ENCODE data around the gene TSPAN18.
A peak's percentile ranks its signal among the peaks of the same experiment; 100 is the strongest.

The TSPAN18 gene

DNA sequence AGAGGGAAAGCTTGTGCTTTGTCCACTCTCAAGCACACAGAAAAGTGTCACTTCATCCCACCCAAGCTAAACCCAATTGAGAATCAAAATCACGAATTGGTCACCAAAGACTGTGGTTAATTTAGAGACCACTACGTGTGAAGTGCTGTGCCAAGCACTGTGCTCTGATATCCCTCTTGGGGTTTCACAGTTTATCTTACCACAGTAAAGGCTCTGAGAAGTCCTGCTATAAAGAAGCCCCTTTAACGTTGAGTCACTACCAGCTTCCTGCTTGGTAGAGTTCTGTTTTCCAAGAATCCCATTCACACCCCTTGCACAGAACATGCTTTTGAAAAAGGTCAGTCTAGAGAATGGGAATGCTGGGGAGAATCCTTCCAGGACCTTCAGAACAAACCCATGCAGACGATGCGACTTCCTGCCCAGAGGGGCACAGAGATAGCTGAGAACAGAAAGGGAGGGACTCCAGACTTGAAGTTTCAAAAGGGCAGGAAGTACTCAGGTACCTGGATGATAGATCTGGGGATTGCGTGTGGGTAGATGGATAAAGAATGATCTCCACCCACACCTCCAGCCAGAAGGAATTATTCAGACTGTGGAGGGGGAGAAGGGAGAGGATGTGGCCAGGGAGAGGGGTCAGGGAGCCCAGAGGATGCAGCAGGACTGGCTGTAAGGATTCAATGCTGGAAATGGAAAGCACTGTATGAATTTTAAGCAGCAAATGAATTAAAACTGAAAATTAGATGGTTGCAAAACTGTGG is 18.1 kb upstream of the TSPAN18 start:
- intact Hi-C loops (cut with DNase I): no loop called here
- no peak for DNase-seq

GRCh38 chr11:44709281-44709562 is 17.5 kb upstream of the TSPAN18 start:
- intact Hi-C loops (cut with DNase I): no loop called here
- no peak for DNase-seq

GRCh38 chr11:44709966-44710365 is 16.8 kb upstream of the TSPAN18 start:
- intact Hi-C loops (cut with DNase I): no loop called here
- no peak for DNase-seq

GRCh38 chr11:44711113-44711786 is 15.5 kb upstream of the TSPAN18 start:
- intact Hi-C loops (cut with DNase I): no loop called here
- no peak for DNase-seq

GRCh38 chr11:44711787-44712608 is 14.8 kb upstream of the TSPAN18 start:
- no peak for DNase-seq

DNA sequence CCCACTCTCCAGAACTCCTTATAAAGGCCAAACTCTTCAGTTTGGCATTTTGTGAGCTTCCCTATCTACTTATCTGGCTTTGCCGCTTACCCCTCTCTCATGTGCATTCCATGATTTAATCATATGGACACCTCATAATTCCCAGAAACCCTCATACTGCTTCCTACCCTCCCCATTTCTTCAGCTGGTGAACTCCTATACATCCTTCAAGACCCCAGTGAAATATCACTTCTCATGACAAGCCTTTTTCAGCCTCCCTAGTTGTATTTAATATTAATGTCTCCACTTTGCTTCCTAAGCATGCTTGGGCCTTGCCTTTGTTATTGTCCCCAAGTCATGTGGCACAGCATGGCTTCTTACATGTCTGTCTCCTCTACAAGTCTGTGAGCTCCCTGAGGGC is 13.7 kb upstream of the TSPAN18 start:
- DNase-seq: no peak
- intact Hi-C loops (cut with DNase I): no loop called here

More at GRCh38 chr11:44711787-44712608, 14.8 kb upstream of the TSPAN18 start:
- intact Hi-C loops (cut with DNase I): no loop called here

DNA sequence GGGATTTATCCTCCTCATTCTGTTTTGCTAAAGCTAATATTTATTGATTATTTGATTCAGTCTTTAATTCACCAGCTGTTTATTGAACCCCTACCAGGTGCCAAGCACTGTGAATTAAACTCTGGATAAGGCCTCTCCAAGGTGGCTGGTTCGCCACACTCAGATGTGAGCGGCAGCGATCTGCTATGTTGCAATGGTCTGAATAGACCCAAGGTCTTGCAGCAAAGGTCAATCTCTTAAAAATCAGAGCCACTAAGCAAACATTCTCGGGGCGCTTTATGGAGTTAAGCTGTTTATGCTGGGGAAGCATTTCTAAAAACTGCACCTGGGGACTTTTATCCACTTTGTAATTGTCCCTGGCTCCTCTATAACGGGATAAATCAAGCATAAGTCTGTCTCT is 10.5 kb upstream of the TSPAN18 start:
- DNase-seq: no peak
- intact Hi-C loops (cut with DNase I): no loop called here

DNA sequence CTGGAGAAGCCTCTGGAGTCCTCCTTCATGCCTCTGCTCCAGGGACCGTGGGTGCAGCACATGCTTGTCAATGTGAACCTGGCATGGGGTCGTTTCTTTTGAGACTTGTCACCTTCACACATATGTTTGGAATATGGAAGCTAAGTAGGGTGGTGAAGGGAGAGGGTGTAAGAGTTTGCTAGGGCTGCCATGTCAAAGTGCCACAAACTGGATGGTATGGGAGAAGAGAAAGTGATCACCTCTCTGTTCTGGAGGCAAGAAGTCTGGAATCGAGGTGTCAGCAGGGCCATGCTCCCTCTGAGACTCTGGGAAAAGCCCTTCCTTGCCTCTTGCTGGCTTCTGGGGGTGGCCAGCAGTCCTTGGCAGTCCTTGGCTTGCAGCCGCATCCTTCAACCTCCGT is 8.7 kb upstream of the TSPAN18 start:
- no peak for DNase-seq
- intact Hi-C loops (cut with DNase I): no loop called here

DNA sequence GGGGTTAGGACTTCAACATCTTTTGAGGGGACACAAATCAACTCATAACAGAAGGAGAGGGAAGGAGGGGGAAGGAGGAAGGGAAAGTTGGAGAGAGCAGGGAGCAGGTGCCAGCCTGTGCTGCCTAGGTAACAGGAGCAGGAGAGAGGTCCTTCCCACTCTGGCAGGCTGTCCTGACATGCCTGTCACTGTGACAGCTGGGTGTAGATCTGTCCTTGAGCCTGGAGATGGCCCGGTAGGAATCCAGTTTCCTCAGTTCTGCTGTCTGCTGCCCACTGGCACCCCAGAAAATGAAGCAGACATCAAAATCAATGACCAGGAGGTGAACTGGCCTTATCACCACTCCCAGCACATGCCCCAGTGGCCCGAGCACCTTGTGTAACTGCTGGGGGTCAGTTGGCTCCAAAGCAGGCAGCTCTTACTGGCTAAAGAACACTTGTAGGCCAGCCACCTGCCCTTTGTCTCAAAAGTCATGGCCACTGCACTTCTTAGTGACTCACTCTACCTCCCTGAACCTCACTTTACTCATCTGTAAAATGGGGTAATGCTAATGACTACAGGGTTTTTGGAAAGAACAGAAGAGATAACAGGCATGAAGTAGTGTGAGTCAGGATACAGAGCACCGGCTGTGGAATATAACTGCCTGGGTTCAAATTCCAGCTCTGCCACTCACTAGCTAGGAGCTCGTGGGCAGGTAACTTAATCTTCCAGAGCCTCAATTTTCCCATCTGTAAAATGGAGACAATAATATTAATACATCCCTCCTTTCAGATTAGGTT is 8.0 kb upstream of the TSPAN18 start:
- no peak for DNase-seq
- intact Hi-C loops (cut with DNase I): no loop called here

GRCh38 chr11:44725016-44725685 is 1.6 kb upstream of the TSPAN18 start:
- DNase-seq: no peak
- intact Hi-C loops (cut with DNase I): loop anchor here (5.0 to 10.0 kb wide), 3 partner anchors 103 to 170 kb away; no protein-coding TSS in a partner anchor

GRCh38 chr11:44725757-44726282 is 942 bp upstream of the TSPAN18 start:
- DNase-seq: no peak
- intact Hi-C loops (cut with DNase I): loop anchor here (5.0 to 10.0 kb wide), 3 partner anchors 104 to 171 kb away; no protein-coding TSS in a partner anchor

DNA sequence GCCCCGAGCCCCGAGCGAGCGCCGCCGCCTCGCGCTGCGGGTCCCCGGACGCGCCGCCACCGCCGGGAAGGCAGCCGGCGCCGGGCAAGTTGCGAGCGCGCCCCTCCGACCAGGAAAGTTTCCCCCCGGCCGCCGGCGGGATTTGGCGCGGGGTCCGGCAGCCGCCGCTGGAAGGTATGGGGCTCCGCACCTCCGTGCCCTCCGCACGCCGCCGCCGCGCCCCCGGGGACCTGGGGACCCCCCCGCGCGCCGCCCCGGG is 281 bp downstream of the TSPAN18 start:
- intact Hi-C loops (cut with DNase I): loop anchor here (5.0 to 10.0 kb wide), 3 partner anchors 105 to 172 kb away; no protein-coding TSS in a partner anchor
- no peak for DNase-seq

GRCh38 chr11:44727373-44728287 is 868 bp downstream of the TSPAN18 start:
- DNase-seq: peak; percentile 56 to 93 (median 86)
- intact Hi-C loops (cut with DNase I): loop anchor here (5.0 to 10.0 kb wide), 3 partner anchors 105 to 173 kb away; no protein-coding TSS in a partner anchor

DNA sequence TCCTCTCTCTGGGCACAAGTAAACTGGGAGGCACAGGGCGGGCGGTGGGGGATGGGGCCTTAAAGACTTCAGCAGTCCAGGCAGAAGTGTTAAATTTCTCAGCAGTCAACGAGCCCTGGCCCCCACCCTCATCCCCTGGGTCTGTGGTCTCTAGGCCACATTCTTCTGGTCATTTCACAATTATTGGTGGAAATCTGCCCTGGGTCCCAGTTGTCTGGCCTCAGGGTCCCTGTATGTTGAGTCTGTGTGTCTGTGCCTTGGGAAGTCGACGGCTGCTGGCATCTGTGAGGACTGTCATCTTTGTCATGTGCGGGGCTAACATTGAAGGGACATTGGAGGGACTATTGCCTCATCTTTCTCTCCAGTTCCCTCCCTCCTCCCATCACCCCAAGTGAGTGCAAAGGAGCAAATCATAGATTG is 1.7 kb downstream of the TSPAN18 start:
- intact Hi-C loops (cut with DNase I): loop anchor here (5.0 to 10.0 kb wide), 3 partner anchors 106 to 174 kb away; no protein-coding TSS in a partner anchor
- DNase-seq: no peak

DNA sequence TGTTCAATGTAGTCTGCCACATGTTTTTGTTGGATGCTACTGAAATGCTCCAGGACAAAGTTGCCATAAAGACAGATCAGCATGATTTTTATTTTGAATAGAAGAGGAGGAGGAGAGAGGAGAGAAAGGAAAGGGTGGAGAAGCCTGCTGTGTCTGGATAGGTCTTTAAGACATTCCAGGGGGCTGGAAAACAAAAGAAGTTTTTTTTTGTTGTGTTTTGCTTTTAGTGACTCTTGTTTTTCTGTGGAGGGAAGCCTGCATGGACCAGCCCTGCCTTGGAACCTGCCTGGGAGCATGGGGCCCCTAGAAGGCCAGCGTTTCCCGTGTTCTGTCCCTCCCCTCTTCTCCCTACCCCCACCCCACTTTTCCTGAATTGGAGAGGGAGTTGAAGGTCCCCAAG is 2.3 kb downstream of the TSPAN18 start:
- DNase-seq: no peak
- intact Hi-C loops (cut with DNase I): loop anchor here (5.0 to 10.0 kb wide), 3 partner anchors 107 to 174 kb away; no protein-coding TSS in a partner anchor

GRCh38 chr11:44729713-44730112 is 3.0 kb downstream of the TSPAN18 start:
- DNase-seq: no peak
- intact Hi-C loops (cut with DNase I): loop anchor here (5.0 to 10.0 kb wide), 4 partner anchors 107 to 185 kb away; no protein-coding TSS in a partner anchor

- intact Hi-C loops (cut with DNase I): loop anchor here (10.0 kb wide), 1 partner anchor 184 kb away; no protein-coding TSS in a partner anchor
- DNase-seq: no peak
Observed at GRCh38 chr11:44730775-44731174, 4.0 kb downstream of the TSPAN18 start.

All from head of caudate nucleus (tissue), 42 donors.